ENCODE results near the gene KCNH1. TPM values are rescaled to one million over a fixed set of nuclear protein-coding genes. Genes with fewer than 3 reads are reported as not detected.

KCNH1 gene
- total RNA-seq, 1 donor from 2014 or later, result 15.5 TPM

GRCh38 chr1:210691039-210691610 lies 442.8 kb downstream of the KCNH1 start:
- TF ChIP-seq CTCF (IDR thresholded peaks at IDR 0.05; ENCODE audit: insufficient read depth, low read depth, low read length), result no peak
- no peak for TF ChIP-seq EZH2 (IDR thresholded peaks at IDR 0.05; ENCODE audit: insufficient read depth, low read length)
- DNase-seq (ENCODE audit: low read depth) (no peak), FAIRE-seq (no peak)
- Histone ChIP-seq H3K27ac (ENCODE audit: low read depth, low read length) (no peak overlapping the region), H3K4me1 (ENCODE audit: insufficient read depth, low read length) (peaks cover 6% of the 10 kb centered on the region), H3K36me3 (ENCODE audit: insufficient read depth, low read length) (no peaks in the 10 kb centered on the region), H3K79me2 (ENCODE audit: insufficient read depth, low read length) (no peaks in the 10 kb centered on the region), H3K9ac (ENCODE audit: low read length) (no peak overlapping the region), H4K20me1 (ENCODE audit: insufficient read depth, low read length) (no peaks in the 10 kb centered on the region), H3K4me2 (ENCODE audit: low read length) (no peak overlapping the region), H2AFZ (ENCODE audit: low read depth, low read length) (no peak overlapping the region), H3K4me3 (ENCODE audit: insufficient read depth, low read depth, low read length) (no peak overlapping the region), H3K27me3 (ENCODE audit: insufficient read depth, low read length) (no peaks in the 10 kb centered on the region), H3K9me3 (ENCODE audit: insufficient read depth, low read depth, low read length) (no peaks in the 10 kb centered on the region)
- Mint-ChIP-seq H3K4me3 (ENCODE audit: unreplicated experiment) (no peak overlapping the region), H3K36me3 (ENCODE audit: low read depth, unreplicated experiment) (peaks cover 14% of the 10 kb centered on the region), H3K27ac (ENCODE audit: unreplicated experiment) (no peak overlapping the region), H3K9me3 (ENCODE audit: unreplicated experiment) (peaks cover 2% of the 10 kb centered on the region), H3K4me1 (ENCODE audit: low read depth, unreplicated experiment) (peaks cover 22% of the 10 kb centered on the region), H3K27me3 (ENCODE audit: low read depth, unreplicated experiment) (peaks cover 2% of the 10 kb centered on the region)

GRCh38 chr1:210690236-210690635 lies 443.7 kb downstream of the KCNH1 start:
- H3K36me3 ChIP-seq (ENCODE audit: insufficient read depth, low read length), result no peaks in the 10 kb centered on the region
- H3K4me1 ChIP-seq (ENCODE audit: insufficient read depth, low read length), result peaks cover 6% of the 10 kb centered on the region
- Mint-ChIP-seq H3K36me3 (ENCODE audit: low read depth, unreplicated experiment) (peaks cover 16% of the 10 kb centered on the region), H3K4me1 (ENCODE audit: low read depth, unreplicated experiment) (peaks cover 18% of the 10 kb centered on the region), H3K27me3 (ENCODE audit: low read depth, unreplicated experiment) (peaks cover 2% of the 10 kb centered on the region), H3K9me3 (ENCODE audit: unreplicated experiment) (peaks cover 2% of the 10 kb centered on the region), H3K4me3 (ENCODE audit: unreplicated experiment) (no peak overlapping the region), H3K27ac (ENCODE audit: unreplicated experiment) (peak overlapping the region; percentile 13)
- no peak for TF ChIP-seq EZH2 (IDR thresholded peaks at IDR 0.05; ENCODE audit: insufficient read depth, low read length)
- TF ChIP-seq CTCF (IDR thresholded peaks at IDR 0.05; ENCODE audit: insufficient read depth, low read depth, low read length), result no peak
- H2AFZ ChIP-seq (ENCODE audit: low read depth, low read length), result no peak overlapping the region
- H3K27ac ChIP-seq (ENCODE audit: low read depth, low read length), result no peak overlapping the region
- no peaks in the 10 kb centered on the region for H4K20me1 ChIP-seq (ENCODE audit: insufficient read depth, low read length)
- FAIRE-seq, result no peak
- no peak overlapping the region for H3K4me2 ChIP-seq (ENCODE audit: low read length)
- peak; percentile 28 for DNase-seq (ENCODE audit: low read depth)
- H3K9me3 ChIP-seq (ENCODE audit: insufficient read depth, low read depth, low read length), result no peaks in the 10 kb centered on the region
- H3K9ac ChIP-seq (ENCODE audit: low read length), result no peak overlapping the region
- no peaks in the 10 kb centered on the region for H3K79me2 ChIP-seq (ENCODE audit: insufficient read depth, low read length)
- H3K27me3 ChIP-seq (ENCODE audit: insufficient read depth, low read length), result no peaks in the 10 kb centered on the region
- H3K4me3 ChIP-seq (ENCODE audit: insufficient read depth, low read depth, low read length), result no peak overlapping the region

GRCh38 chr1:210689826-210690225 lies 444.1 kb downstream of the KCNH1 start:
- no peak for FAIRE-seq
- no peaks in the 10 kb centered on the region for H4K20me1 ChIP-seq (ENCODE audit: insufficient read depth, low read length)
- Mint-ChIP-seq H3K4me3 (ENCODE audit: unreplicated experiment) (no peak overlapping the region), H3K4me1 (ENCODE audit: low read depth, unreplicated experiment) (peaks cover 16% of the 10 kb centered on the region), H3K36me3 (ENCODE audit: low read depth, unreplicated experiment) (peaks cover 16% of the 10 kb centered on the region), H3K9me3 (ENCODE audit: unreplicated experiment) (peaks cover 2% of the 10 kb centered on the region), H3K27ac (ENCODE audit: unreplicated experiment) (no peak overlapping the region), H3K27me3 (ENCODE audit: low read depth, unreplicated experiment) (peaks cover 2% of the 10 kb centered on the region)
- no peak overlapping the region for H3K4me3 ChIP-seq (ENCODE audit: insufficient read depth, low read depth, low read length)
- TF ChIP-seq EZH2 (IDR thresholded peaks at IDR 0.05; ENCODE audit: insufficient read depth, low read length) (no peak), CTCF (IDR thresholded peaks at IDR 0.05; ENCODE audit: insufficient read depth, low read depth, low read length) (no peak)
- H3K9me3 ChIP-seq (ENCODE audit: insufficient read depth, low read depth, low read length), result no peaks in the 10 kb centered on the region
- H3K27ac ChIP-seq (ENCODE audit: low read depth, low read length), result no peak overlapping the region
- no peak overlapping the region for H3K9ac ChIP-seq (ENCODE audit: low read length)
- H3K36me3 ChIP-seq (ENCODE audit: insufficient read depth, low read length), result no peaks in the 10 kb centered on the region
- no peak overlapping the region for H3K4me2 ChIP-seq (ENCODE audit: low read length)
- DNase-seq (ENCODE audit: low read depth), result peak; percentile 15
- no peak overlapping the region for H2AFZ ChIP-seq (ENCODE audit: low read depth, low read length)
- H3K4me1 ChIP-seq (ENCODE audit: insufficient read depth, low read length), result peaks cover 6% of the 10 kb centered on the region
- no peaks in the 10 kb centered on the region for H3K79me2 ChIP-seq (ENCODE audit: insufficient read depth, low read length)
- H3K27me3 ChIP-seq (ENCODE audit: insufficient read depth, low read length), result no peaks in the 10 kb centered on the region

Data from astrocyte (in vitro differentiated cells and primary cell).